HG03571 (cell line): ENCODE data around the gene CSTA.
A peak's percentile ranks its signal among the peaks of the same experiment; 100 is the strongest.

Experiments
- ATAC-seq: cut with Tn5 transposase; IDR thresholded peaks from one replicate; pipeline ENCODE4 v1.9.1; 2021; ENCODE audit not compliant: unreplicated experiment

The CSTA gene, protein sequence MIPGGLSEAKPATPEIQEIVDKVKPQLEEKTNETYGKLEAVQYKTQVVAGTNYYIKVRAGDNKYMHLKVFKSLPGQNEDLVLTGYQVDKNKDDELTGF

DNA sequence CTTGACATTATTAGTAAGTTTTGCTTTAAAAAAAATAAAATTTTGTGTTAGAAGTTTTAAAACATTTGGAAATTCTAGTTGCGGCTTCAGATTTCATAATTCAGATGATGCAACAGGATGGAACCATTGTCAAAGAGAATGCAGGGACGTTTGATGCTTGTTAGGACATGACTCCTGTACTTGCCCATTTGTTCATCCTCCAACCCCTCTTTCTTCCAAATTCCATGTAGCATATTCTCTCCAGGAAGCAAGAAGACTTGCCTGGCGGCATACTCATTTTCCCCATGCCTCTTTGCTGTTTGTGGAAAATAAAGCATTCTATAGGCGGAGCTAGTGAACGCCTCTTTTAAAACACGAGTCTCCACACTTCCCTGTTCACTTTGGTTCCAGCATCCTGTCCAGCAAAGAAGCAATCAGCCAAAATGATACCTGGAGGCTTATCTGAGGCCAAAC is at the start of gene CSTA:
Gene CSTA (plus strand): TSS at position 378 of the 453 bp plus-strand sequence. CDS start 45 bp downstream, at position 423.
- ATAC-seq = no peak

DNA sequence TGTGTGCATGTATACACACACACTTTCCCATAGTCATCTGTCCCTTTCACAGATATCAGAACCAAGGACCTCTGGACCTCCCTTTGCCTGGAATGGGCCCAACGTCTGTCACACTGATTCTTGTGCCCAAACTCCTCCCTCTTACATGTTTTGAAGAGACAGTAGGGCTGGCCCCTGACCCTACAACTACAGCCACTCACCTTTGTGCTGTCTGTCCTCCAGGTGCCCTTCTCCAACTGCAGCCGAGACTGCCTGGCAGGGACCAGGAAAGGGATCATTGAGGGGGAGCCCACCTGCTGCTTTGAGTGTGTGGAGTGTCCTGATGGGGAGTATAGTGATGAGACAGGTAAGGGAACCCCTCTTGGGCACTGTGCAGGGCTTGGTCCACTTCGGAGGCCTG is 43.2 kb upstream of the CSTA start:
- no peak for ATAC-seq

DNA sequence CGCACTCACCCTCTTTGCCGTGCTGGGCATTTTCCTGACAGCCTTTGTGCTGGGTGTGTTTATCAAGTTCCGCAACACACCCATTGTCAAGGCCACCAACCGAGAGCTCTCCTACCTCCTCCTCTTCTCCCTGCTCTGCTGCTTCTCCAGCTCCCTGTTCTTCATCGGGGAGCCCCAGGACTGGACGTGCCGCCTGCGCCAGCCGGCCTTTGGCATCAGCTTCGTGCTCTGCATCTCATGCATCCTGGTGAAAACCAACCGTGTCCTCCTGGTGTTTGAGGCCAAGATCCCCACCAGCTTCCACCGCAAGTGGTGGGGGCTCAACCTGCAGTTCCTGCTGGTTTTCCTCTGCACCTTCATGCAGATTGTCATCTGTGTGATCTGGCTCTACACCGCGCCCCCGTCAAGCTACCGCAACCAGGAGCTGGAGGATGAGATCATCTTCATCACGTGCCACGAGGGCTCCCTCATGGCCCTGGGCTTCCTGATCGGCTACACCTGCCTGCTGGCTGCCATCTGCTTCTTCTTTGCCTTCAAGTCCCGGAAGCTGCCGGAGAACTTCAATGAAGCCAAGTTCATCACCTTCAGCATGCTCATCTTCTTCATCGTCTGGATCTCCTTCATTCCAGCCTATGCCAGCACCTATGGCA is 41.1 kb upstream of the CSTA start:
- no peak for ATAC-seq

DNA sequence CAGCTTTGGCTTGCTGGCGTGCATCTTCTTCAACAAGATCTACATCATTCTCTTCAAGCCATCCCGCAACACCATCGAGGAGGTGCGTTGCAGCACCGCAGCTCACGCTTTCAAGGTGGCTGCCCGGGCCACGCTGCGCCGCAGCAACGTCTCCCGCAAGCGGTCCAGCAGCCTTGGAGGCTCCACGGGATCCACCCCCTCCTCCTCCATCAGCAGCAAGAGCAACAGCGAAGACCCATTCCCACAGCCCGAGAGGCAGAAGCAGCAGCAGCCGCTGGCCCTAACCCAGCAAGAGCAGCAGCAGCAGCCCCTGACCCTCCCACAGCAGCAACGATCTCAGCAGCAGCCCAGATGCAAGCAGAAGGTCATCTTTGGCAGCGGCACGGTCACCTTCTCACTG is 40.6 kb upstream of the CSTA start:
- no peak for ATAC-seq

DNA sequence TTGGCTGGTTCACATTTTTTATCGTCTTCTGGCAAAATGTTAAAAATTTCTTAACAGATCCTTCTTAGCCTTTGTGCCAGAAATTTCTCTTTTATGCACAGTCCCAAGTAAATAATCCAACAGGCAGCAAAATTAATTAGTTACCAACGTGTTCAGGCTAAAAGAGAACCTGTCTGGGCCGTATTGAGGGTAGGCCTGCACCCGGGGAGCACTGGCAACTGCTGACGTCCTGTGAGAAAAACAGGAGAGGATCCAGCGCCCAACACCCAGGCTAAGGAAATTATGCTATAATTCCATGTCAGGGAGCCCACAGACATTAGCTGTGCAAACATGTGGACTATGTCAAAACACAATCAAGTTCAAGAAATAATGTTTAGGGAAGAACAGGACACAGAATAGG is 30.7 kb upstream of the CSTA start:
- ATAC-seq = no peak

DNA sequence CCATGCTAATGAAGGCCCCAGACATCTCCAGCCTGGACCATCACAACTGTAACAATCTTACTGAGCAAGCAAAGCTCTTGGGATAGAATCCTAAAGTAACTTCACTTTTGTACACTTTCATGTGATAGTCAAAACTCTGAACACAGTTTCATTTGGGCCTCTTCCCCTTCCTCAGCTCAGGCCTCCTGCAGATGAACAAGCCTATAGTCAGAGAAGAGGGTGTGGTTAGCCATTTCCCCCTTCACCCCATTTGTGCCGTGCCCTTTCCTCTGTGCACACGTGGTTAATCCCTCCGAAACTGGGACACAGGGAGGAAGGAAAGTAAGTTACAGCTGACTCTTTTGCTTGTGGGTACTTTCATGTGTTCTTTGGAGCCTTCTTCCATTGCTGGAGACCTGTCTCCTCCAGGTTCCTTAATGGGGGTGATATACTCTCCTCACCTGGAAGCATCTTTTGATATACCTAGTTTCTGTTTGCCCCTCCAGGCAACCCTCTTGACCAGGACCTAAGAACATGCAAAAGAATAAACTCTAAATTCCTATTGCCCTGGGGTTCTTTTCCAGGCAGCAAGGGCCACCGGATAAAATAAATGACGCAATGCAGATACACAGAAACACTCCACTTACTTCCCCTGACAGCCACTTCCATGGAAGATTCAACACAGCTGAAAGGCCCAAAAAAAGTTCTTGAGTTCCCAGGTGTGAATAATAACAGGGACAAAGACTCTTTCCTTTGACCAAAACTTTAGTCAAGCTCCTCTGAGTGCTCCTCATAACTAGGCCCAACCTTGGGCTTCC is 29.6 kb upstream of the CSTA start:
- ATAC-seq = no peak

DNA sequence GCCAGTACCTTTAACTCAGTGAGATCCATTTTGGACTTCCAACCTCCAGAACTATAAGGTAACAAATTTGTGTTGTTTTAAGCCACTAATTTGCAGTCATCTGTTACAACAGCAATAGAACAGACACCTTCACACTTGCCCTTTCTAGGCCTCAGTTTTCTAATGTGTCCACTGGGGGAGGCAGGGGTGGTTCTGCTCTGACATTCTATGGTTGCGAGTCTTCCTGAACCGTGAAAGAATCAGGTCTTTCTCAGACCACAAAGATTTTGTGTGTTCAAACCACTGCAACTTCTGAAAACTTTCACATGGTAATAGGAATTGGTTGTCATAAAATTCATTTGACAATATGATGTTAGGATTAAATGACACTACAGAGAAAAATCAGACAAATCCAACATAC is 26.8 kb upstream of the CSTA start:
- peak; percentile 64 for ATAC-seq

DNA sequence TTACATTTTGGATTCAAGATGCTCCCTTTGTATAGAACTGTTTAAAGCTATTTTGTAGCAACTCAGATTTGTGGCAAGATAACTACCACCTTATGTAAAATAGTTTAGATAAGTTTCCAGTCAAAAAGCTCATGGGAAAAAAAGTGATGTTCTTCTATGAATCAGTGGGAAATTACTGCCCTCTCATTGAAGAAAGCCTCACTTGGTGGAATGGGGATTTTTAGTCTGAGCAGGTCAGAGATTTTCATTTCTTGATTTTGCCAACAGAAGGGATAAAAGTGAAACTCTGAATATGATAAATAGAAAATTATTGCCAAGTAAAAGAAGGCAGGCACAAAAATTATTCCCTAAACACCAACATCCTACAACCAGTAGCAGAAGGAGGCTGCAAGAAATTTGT is 25.8 kb upstream of the CSTA start:
- ATAC-seq = no peak

DNA sequence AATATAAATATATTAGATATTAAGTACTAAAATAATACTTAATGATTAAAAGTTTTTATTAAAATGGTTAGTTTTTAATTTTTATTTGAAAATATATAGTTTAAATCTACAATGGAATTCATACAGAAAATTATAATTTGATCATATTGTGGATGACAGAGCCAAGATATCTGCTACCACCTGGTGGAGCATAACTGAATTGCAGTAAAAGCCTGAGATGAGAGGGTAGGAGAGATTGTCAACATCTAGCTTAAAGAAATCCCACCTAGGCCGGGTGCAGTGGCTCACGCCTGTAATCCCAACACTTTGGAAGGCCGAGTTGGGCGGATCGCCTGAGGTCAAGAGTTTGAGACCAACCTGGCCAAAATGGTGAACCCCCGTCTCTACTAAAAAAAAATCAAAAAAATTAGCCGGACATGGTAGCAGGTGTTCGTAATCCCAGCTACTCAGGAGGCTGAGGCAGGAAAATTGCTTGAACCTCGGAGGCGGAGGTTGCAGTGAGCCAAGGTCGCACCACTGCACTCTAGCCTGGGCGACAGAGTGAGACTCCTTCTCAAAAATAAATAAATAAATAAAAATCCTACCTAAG is 25.1 kb upstream of the CSTA start:
- ATAC-seq = no peak

DNA sequence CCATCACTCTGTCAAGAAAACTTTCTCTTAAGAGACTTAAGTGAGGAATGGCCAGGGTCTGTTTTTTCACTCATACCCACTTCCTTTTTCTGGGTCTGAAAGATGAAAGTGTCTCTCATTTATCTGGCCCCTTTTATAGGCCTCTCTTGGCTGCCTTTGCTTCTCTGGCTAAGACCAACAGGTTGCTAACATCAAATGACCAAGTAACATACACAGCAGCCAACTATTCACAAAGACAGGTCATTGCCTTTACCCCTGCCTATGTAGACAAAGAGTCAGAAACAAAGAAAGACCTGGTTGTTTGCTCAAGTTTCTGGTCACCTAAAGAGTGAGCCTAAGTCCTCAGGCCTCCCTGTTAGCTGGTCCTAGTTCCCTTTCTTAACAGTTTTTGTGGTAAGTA is 24.0 kb upstream of the CSTA start:
- no peak for ATAC-seq

DNA sequence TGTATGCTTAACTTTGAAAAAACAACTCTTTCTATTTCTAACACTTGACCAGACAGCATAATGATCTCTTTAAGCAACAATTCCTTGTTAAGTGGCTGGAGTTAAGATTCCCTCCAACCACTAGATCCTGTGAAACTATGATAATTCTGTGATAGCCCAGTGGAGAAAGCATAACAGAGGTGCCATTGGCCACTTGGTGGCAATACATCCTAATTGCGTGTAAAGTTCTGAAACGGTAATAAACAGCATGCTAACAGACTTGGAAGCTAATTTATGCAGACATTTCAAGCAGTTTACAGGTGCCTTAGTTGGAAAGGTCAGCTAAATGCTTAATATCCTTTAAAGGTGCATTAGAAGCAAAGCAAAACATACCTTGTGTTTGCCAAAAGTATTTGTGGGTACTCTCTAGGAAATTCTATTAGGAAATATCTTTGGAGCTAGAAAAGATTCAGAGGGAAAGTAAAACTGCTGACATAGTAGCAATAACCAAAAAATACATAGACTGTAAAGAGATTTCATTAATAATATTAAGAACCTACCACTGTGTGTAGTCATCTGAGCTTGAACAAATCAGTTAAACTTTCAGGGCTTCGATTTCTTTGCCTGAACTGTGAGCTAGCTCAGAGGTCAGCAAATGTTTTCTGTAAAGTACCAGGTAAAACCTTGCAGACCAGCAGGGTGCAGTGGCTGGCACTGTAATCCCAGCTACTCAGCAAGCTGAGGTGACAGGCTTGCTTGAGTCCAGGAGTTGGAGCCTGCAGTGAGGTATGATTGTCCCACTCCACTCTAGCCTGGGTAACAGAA is 19.0 kb upstream of the CSTA start:
- no peak for ATAC-seq

DNA sequence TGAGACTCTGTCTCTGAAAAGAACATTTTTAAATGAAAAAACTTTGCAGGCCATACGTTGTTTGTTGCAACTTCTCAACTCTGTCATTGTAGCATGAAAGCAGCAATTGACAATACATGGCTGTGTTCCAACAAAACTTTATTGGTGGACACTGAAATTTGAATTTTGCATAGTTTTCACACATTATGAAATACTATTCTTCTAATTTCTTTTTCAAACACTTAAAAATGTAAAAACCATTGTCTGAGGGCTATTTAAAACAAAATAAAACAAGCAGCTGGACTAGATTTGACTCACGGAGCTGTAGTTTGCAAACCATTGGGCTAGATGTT is 18.5 kb upstream of the CSTA start:
- ATAC-seq = no peak

DNA sequence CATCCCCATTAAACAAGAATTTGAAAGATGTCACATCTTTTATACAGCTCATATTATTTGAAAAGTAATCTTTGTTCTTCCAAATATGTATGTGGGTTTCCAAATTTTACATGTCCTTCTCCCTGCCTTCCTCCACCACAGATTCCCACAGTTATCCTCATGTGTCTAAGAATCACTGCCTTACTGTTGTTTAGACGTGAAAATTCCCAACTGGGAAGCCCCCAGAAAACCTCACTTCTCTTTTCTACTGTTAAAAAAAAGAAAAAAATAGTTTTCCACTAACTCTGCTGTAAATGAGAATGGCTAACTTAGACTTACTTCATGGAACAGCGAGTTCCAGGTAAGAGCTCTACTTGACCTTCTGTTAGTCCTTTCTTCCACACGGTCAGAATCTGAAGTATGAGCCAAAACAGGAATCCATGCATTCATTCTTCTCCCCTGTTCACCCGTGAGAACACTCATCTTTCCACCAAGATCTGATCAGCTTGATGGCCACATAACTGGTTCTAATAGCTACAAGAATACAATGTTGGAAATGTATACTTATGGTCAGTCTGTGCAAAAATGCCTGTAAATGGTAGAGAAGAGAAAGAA is 17.9 kb upstream of the CSTA start:
- no peak for ATAC-seq

DNA sequence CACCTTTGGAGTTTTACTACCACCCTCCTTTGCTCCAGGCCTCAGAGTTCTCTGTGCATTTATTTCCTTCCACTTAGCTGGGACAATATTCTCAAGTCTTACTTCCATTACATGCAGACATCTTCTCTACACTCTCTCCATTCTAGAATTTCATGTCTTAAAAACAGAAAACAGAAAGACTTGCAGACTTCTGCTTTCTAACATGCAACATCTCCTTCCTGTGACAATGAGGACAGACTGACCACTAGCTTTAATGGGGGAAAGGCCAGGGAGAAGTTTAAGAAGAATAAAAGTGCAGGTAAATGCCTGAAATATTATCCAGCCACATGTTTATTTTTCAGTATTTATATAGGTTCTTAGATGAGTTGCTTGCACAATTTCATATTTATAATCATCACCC is 17.1 kb upstream of the CSTA start:
- ATAC-seq = no peak

DNA sequence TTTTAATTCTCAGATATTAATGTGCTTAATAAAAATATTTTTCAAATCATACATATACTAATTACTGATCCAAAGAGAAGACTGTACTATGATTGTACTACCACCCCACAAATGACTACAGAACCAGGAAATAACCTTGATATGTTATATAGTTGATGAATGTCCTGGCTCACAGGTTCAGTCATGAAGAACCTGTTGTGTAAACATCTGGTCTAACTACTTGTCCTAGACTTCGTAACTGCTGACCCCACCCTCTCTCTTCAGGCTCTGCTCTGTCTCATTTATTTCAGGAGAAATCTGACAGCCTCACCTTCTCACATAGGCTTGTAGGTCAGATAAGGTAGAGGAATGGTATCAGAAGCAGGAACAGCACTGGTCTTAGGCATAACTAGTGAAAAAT is 14.7 kb upstream of the CSTA start:
- no peak for ATAC-seq

DNA sequence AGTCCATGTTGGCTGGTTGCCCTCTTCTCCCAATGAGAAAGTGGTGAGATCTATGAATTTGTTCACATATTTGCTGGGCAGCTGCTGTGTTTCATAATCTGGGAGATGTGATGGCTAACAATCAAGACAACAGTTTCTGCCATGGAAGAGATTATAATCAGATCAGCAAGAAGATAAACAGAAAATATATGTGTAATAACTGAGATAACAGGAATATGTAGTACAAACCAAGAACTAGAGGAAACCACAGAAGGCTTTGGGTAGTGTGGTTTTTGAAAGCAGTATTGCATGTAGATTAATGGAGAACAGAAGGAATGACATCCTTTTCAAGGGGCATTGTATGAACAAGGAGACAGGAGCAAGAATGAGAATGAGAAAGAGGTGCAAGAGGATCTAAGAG is 12.2 kb upstream of the CSTA start:
- ATAC-seq = no peak

DNA sequence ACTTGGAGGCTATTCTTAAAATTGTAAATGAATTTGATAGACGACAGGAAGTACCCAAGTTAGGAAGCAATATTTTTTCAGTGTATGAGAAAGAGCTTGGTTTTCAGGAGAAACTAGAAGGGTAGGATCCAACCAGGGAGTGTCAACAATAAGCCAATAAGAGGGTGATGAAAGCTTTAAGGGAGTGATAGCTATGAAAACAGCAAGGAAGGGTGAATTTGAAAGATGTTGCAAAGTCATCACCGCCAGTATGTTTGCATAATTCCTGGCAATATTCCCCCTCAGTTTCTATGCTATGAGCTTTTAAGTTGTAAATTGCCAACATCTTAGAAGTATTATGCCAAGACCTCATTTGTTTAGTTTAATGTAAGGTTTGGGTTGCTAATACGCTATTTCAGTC is 11.8 kb upstream of the CSTA start:
- ATAC-seq = no peak

DNA sequence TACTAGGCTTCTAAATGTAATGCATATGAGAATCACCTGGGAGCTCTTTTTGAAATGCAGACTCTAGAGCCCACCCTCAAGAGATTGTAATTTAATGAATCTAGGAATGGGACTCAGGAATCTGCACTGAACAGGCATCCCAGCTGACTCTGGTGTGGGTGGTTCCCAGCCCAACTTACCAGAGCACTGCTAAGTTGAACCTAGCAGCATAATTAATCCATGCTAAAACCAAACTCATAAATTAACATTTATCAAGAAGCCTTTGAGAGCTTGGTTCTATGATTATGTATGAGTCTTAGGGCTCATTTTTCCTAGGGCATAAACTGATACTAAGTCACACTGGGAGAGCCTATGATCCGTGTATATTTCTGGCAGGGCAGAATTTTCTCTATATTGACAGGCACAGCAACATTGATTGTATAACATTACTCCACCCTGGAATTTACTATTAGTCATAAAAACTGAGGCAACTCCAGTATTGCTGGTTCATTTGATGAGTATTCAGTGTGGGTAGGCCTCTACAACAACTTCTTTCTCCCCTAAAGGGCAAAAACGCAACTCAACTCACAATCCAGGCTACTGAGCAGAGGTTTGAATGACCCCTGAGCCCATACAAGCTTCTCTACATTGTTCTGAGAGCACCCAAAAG is 10.7 kb upstream of the CSTA start:
- ATAC-seq = no peak

DNA sequence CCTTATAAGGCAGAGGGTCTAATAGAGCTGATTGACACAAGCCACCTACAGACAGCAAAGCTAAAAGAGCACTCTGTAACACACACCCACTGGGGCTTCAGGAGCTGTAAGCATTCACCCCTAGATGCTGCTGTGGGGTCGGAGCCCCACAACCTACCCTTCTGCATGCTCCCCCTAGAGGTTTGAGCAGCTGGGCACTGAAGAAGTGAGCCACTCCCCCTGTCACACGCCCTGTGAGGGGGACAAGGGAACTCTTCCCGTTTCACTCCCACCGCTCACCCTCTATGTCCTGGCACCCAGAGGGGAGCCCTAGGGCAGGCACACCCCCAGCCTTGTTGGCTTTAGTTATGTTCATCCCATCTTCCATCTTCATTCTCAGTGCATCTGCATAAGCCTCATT is 9.4 kb upstream of the CSTA start:
- no peak for ATAC-seq

DNA sequence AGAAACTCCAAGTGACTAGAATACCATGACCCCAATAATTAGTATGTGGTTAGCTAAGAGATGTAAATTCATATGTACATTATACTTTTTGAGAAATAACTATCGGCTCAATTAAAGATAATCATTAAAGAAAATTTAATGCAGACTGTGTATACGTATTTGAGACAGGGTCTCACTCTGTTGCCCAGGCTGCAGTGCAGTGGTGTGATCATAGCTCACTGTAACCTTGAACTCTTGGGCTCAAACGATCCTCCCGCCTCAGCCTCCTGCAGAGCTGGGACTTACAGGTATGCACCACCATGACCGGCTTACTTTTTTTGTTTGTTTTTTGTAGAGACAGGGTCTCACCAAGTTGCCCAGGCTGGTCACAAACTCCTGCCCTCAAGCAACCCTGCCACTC is 8.7 kb upstream of the CSTA start:
- no peak for ATAC-seq

DNA sequence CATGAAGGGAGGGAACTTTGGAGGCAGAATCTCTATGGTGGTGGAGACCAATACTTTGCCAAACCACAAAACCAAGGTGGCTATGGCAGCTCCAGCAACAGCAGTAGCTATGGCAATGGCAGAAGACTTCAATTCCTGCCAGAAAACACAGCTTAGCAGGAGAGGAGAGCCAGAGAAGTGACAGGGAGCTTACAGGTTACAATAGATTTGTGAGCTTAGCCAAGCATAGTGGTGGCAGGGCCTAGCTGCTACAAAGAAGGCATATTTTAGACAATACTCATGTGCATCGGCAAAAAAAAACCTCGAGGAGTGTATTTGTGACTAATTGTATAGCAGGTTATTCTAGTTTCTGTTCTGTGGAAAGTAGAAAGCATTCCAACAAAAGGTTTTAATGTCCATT is 6.4 kb upstream of the CSTA start:
- no peak for ATAC-seq
